Measurements from ENCODE around the gene SVEP1.

SVEP1 gene

GRCh38 chr9:110476251-110476650, 103.3 kb downstream of the SVEP1 start:
- Histone ChIP-seq H3K4me3 (ENCODE audit: low read length) (no peak overlapping the region), H3K27ac (ENCODE audit: low read depth, low read length) (no peak overlapping the region), H3K4me1 (ENCODE audit: control insufficient read depth, low read length) (no peaks in the 10 kb centered on the region), H3K9me3 (ENCODE audit: control insufficient read depth, insufficient read depth, low read length) (no peaks in the 10 kb centered on the region), H3K36me3 (ENCODE audit: control insufficient read depth, low read length) (no peaks in the 10 kb centered on the region), H3K9me2 (replicated peaks; ENCODE audit: control insufficient read depth, low read length) (no peaks in the 10 kb centered on the region), H4K20me1 (ENCODE audit: control insufficient read depth, insufficient read depth, low read depth, low read length) (no peaks in the 10 kb centered on the region), H3K79me2 (ENCODE audit: control insufficient read depth, low read length) (no peaks in the 10 kb centered on the region), H3F3A (ENCODE audit: control insufficient read depth, insufficient read depth) (no peaks in the 10 kb centered on the region), H3K4me2 (ENCODE audit: low read length) (no peak overlapping the region), H3K27me3 (ENCODE audit: control insufficient read depth, low read length) (no peaks in the 10 kb centered on the region)
- TF ChIP-seq CTCF (IDR thresholded peaks at IDR 0.05; ENCODE audit: low read depth, low read length, poor library complexity, severe bottlenecking) (no peak), EZH2phosphoT487 (IDR thresholded peaks at IDR 0.05; ENCODE audit: borderline replicate concordance, low read length) (no peak)

- H3K27me3 ChIP-seq (ENCODE audit: control insufficient read depth, low read length), result peaks cover 3% of the 10 kb centered on the region; the same call in 1 of the 2 replicates
- TF ChIP-seq EZH2phosphoT487 (IDR thresholded peaks at IDR 0.05; ENCODE audit: borderline replicate concordance, low read length) (no peak), CTCF (IDR thresholded peaks at IDR 0.05; ENCODE audit: low read depth, low read length, poor library complexity, severe bottlenecking) (no peak)
- H3K4me2 ChIP-seq (ENCODE audit: low read length), result no peak overlapping the region
- no peaks in the 10 kb centered on the region for H3K4me1 ChIP-seq (ENCODE audit: control insufficient read depth, low read length)
- H3K79me2 ChIP-seq (ENCODE audit: control insufficient read depth, low read length), result no peaks in the 10 kb centered on the region
- H3K27ac ChIP-seq (ENCODE audit: low read depth, low read length), result no peak overlapping the region
- H3K9me3 ChIP-seq (ENCODE audit: control insufficient read depth, insufficient read depth, low read length), result no peaks in the 10 kb centered on the region
- no peaks in the 10 kb centered on the region for H4K20me1 ChIP-seq (ENCODE audit: control insufficient read depth, insufficient read depth, low read depth, low read length)
- H3F3A ChIP-seq (ENCODE audit: control insufficient read depth, insufficient read depth), result no peaks in the 10 kb centered on the region
- no peaks in the 10 kb centered on the region for H3K36me3 ChIP-seq (ENCODE audit: control insufficient read depth, low read length)
- no peak overlapping the region for H3K4me3 ChIP-seq (ENCODE audit: low read length)
- no peaks in the 10 kb centered on the region for H3K9me2 ChIP-seq (replicated peaks; ENCODE audit: control insufficient read depth, low read length)
These were observed 107.4 kb downstream of the SVEP1 start for GRCh38 chr9:110472111-110472510.

- Histone ChIP-seq H3K79me2 (ENCODE audit: control insufficient read depth, low read length) (no peaks in the 10 kb centered on the region), H3K4me3 (ENCODE audit: low read length) (no peak overlapping the region), H3K27ac (ENCODE audit: low read depth, low read length) (no peak overlapping the region), H3F3A (ENCODE audit: control insufficient read depth, insufficient read depth) (no peaks in the 10 kb centered on the region), H3K36me3 (ENCODE audit: control insufficient read depth, low read length) (no peaks in the 10 kb centered on the region), H3K4me2 (ENCODE audit: low read length) (no peak overlapping the region), H3K27me3 (ENCODE audit: control insufficient read depth, low read length) (peaks cover 3% of the 10 kb centered on the region; the same call in 1 of the 2 replicates), H3K9me2 (replicated peaks; ENCODE audit: control insufficient read depth, low read length) (no peaks in the 10 kb centered on the region), H3K9me3 (ENCODE audit: control insufficient read depth, insufficient read depth, low read length) (no peaks in the 10 kb centered on the region), H4K20me1 (ENCODE audit: control insufficient read depth, insufficient read depth, low read depth, low read length) (no peaks in the 10 kb centered on the region), H3K4me1 (ENCODE audit: control insufficient read depth, low read length) (no peaks in the 10 kb centered on the region)
- TF ChIP-seq EZH2phosphoT487 (IDR thresholded peaks at IDR 0.05; ENCODE audit: borderline replicate concordance, low read length) (no peak), CTCF (IDR thresholded peaks at IDR 0.05; ENCODE audit: low read depth, low read length, poor library complexity, severe bottlenecking) (no peak)
These were observed 110.6 kb downstream of the SVEP1 start for GRCh38 chr9:110468950-110469349.

All from DOHH2 (cell line).